ENCODE measurements around the gene CDH13.

Gene CDH13

GRCh38 chr16:82999711-83000110 is 372.9 kb downstream of the CDH13 start:
- no peaks in the 10 kb centered on the region for H3K4me1 ChIP-seq (ENCODE audit: control insufficient read depth in 1 of 2, insufficient read depth in 2 of 2, low read length in 2 of 2)
- no peak overlapping the region for H2AK5ac ChIP-seq (ENCODE audit: low read length)
- no peaks in the 10 kb centered on the region for H3K9me3 ChIP-seq (ENCODE audit: insufficient read depth, low read depth, low read length)
- H2BK120ac ChIP-seq (ENCODE audit: insufficient read depth, low read length, poor library complexity): no peak overlapping the region
- H2AFZ ChIP-seq (ENCODE audit: insufficient read depth, low read length, poor library complexity): no peak overlapping the region
- H2BK5ac ChIP-seq (ENCODE audit: low read depth, low read length, poor library complexity): no peak overlapping the region
- no CpG with 5 or more reads among the region's 6 CpGs for WGBS (ENCODE audit: extremely low coverage, insufficient coverage, insufficient read length)
- no peak overlapping the region for H4K12ac ChIP-seq (ENCODE audit: low read depth, low read length)
- H3K27ac ChIP-seq (ENCODE audit: low read depth, low read length): no peak overlapping the region
- no peak for DNase-seq
- H3K36me3 ChIP-seq (ENCODE audit: control insufficient read depth in 1 of 2, insufficient read depth in 2 of 2, low read length in 2 of 2): no peaks in the 10 kb centered on the region
- H2BK12ac ChIP-seq (ENCODE audit: low read length): no peak overlapping the region
- no peak overlapping the region for H3K14ac ChIP-seq (ENCODE audit: low read length)
- no peak overlapping the region for H3K23ac ChIP-seq (ENCODE audit: low read length)
- no peaks in the 10 kb centered on the region for H3K79me1 ChIP-seq (ENCODE audit: low read length)
- H4K91ac ChIP-seq (ENCODE audit: low read depth, low read length): no peak overlapping the region
- no peak overlapping the region for H3K4ac ChIP-seq (ENCODE audit: low read depth, low read length)
- no peak overlapping the region for H4K8ac ChIP-seq (ENCODE audit: low read depth, low read length)
- no peak overlapping the region for H3K9ac ChIP-seq (ENCODE audit: low read length)
- H3K4me3 ChIP-seq (ENCODE audit: low read depth, low read length): no peak overlapping the region
- H3K4me2 ChIP-seq (ENCODE audit: low read length): no peak overlapping the region
- H3K27me3 ChIP-seq (ENCODE audit: insufficient read depth, low read length): no peaks in the 10 kb centered on the region
- no peak overlapping the region for H3K18ac ChIP-seq (ENCODE audit: low read length)
- H3K79me2 ChIP-seq (ENCODE audit: control insufficient read depth, insufficient read depth, low read length, poor library complexity): no peaks in the 10 kb centered on the region

GRCh38 chr16:83002351-83003334 is 375.9 kb downstream of the CDH13 start:
- H3K4me2 ChIP-seq (ENCODE audit: low read length): no peak overlapping the region
- WGBS (ENCODE audit: extremely low coverage, insufficient coverage, insufficient read length): no CpG with 5 or more reads among the region's 8 CpGs
- H2AK5ac ChIP-seq (ENCODE audit: low read length): no peak overlapping the region
- no peaks in the 10 kb centered on the region for H3K27me3 ChIP-seq (ENCODE audit: insufficient read depth, low read length)
- no peak overlapping the region for H4K8ac ChIP-seq (ENCODE audit: low read depth, low read length)
- no peak overlapping the region for H2BK5ac ChIP-seq (ENCODE audit: low read depth, low read length, poor library complexity)
- H4K91ac ChIP-seq (ENCODE audit: low read depth, low read length): no peak overlapping the region
- no peak overlapping the region for H3K4ac ChIP-seq (ENCODE audit: low read depth, low read length)
- H3K18ac ChIP-seq (ENCODE audit: low read length): no peak overlapping the region
- H3K14ac ChIP-seq (ENCODE audit: low read length): no peak overlapping the region
- no peak overlapping the region for H4K12ac ChIP-seq (ENCODE audit: low read depth, low read length)
- no peak overlapping the region for H3K27ac ChIP-seq (ENCODE audit: low read depth, low read length)
- no peaks in the 10 kb centered on the region for H3K79me1 ChIP-seq (ENCODE audit: low read length)
- H3K79me2 ChIP-seq (ENCODE audit: control insufficient read depth, insufficient read depth, low read length, poor library complexity): no peaks in the 10 kb centered on the region
- H3K9ac ChIP-seq (ENCODE audit: low read length): no peak overlapping the region
- H3K4me1 ChIP-seq (ENCODE audit: control insufficient read depth in 1 of 2, insufficient read depth in 2 of 2, low read length in 2 of 2): no peaks in the 10 kb centered on the region
- no peaks in the 10 kb centered on the region for H3K9me3 ChIP-seq (ENCODE audit: insufficient read depth, low read depth, low read length)
- H2AFZ ChIP-seq (ENCODE audit: insufficient read depth, low read length, poor library complexity): no peak overlapping the region
- no peak overlapping the region for H3K23ac ChIP-seq (ENCODE audit: low read length)
- no peak for DNase-seq
- no peak overlapping the region for H3K4me3 ChIP-seq (ENCODE audit: low read depth, low read length)
- no peaks in the 10 kb centered on the region for H3K36me3 ChIP-seq (ENCODE audit: control insufficient read depth in 1 of 2, insufficient read depth in 2 of 2, low read length in 2 of 2)
- no peak overlapping the region for H2BK120ac ChIP-seq (ENCODE audit: insufficient read depth, low read length, poor library complexity)
- no peak overlapping the region for H2BK12ac ChIP-seq (ENCODE audit: low read length)

- no peak overlapping the region for H4K91ac ChIP-seq (ENCODE audit: low read depth, low read length)
Observed at GRCh38 chr16:83004868-83005652, 378.3 kb downstream of the CDH13 start.

GRCh38 chr16:83005653-83006160 is 378.9 kb downstream of the CDH13 start:
- Histone ChIP-seq H2BK5ac (ENCODE audit: low read depth, low read length, poor library complexity) (no peak overlapping the region), H3K23ac (ENCODE audit: low read length) (no peak overlapping the region), H3K79me2 (ENCODE audit: control insufficient read depth, insufficient read depth, low read length, poor library complexity) (no peaks in the 10 kb centered on the region), H3K9ac (ENCODE audit: low read length) (no peak overlapping the region), H2BK12ac (ENCODE audit: low read length) (no peak overlapping the region), H4K12ac (ENCODE audit: low read depth, low read length) (no peak overlapping the region), H4K91ac (ENCODE audit: low read depth, low read length) (no peak overlapping the region), H3K27me3 (ENCODE audit: insufficient read depth, low read length) (no peaks in the 10 kb centered on the region), H3K9me3 (ENCODE audit: insufficient read depth, low read depth, low read length) (no peaks in the 10 kb centered on the region), H3K4me3 (ENCODE audit: low read depth, low read length) (no peak overlapping the region), H2AK5ac (ENCODE audit: low read length) (no peak overlapping the region), H2AFZ (ENCODE audit: insufficient read depth, low read length, poor library complexity) (no peak overlapping the region), H3K36me3 (ENCODE audit: control insufficient read depth in 1 of 2, insufficient read depth in 2 of 2, low read length in 2 of 2) (no peaks in the 10 kb centered on the region), H2BK120ac (ENCODE audit: insufficient read depth, low read length, poor library complexity) (no peak overlapping the region), H4K8ac (ENCODE audit: low read depth, low read length) (no peak overlapping the region), H3K14ac (ENCODE audit: low read length) (no peak overlapping the region), H3K4me1 (ENCODE audit: control insufficient read depth in 1 of 2, insufficient read depth in 2 of 2, low read length in 2 of 2) (no peaks in the 10 kb centered on the region), H3K4ac (ENCODE audit: low read depth, low read length) (no peak overlapping the region), H3K27ac (ENCODE audit: low read depth, low read length) (no peak overlapping the region), H3K79me1 (ENCODE audit: low read length) (no peaks in the 10 kb centered on the region), H3K18ac (ENCODE audit: low read length) (no peak overlapping the region), H3K4me2 (ENCODE audit: low read length) (no peak overlapping the region)
- WGBS (ENCODE audit: extremely low coverage, insufficient coverage, insufficient read length): no CpG with 5 or more reads among the region's 1 CpG
- no peak for DNase-seq

More at GRCh38 chr16:83004868-83005652, 378.3 kb downstream of the CDH13 start:
- H4K8ac ChIP-seq (ENCODE audit: low read depth, low read length): no peak overlapping the region
- H2BK5ac ChIP-seq (ENCODE audit: low read depth, low read length, poor library complexity): no peak overlapping the region
- no peak overlapping the region for H3K4me2 ChIP-seq (ENCODE audit: low read length)
- no peak overlapping the region for H2BK120ac ChIP-seq (ENCODE audit: insufficient read depth, low read length, poor library complexity)
- no peaks in the 10 kb centered on the region for H3K79me1 ChIP-seq (ENCODE audit: low read length)
- H3K9me3 ChIP-seq (ENCODE audit: insufficient read depth, low read depth, low read length): no peaks in the 10 kb centered on the region
- no peak overlapping the region for H3K14ac ChIP-seq (ENCODE audit: low read length)
- H3K18ac ChIP-seq (ENCODE audit: low read length): no peak overlapping the region
- H3K27ac ChIP-seq (ENCODE audit: low read depth, low read length): no peak overlapping the region
- H4K12ac ChIP-seq (ENCODE audit: low read depth, low read length): no peak overlapping the region
- H2BK12ac ChIP-seq (ENCODE audit: low read length): no peak overlapping the region
- H2AK5ac ChIP-seq (ENCODE audit: low read length): no peak overlapping the region
- no peaks in the 10 kb centered on the region for H3K36me3 ChIP-seq (ENCODE audit: control insufficient read depth in 1 of 2, insufficient read depth in 2 of 2, low read length in 2 of 2)
- H3K4ac ChIP-seq (ENCODE audit: low read depth, low read length): no peak overlapping the region
- WGBS (ENCODE audit: extremely low coverage, insufficient coverage, insufficient read length): no CpG with 5 or more reads among the region's 4 CpGs
- H2AFZ ChIP-seq (ENCODE audit: insufficient read depth, low read length, poor library complexity): no peak overlapping the region
- H3K4me1 ChIP-seq (ENCODE audit: control insufficient read depth in 1 of 2, insufficient read depth in 2 of 2, low read length in 2 of 2): no peaks in the 10 kb centered on the region
- H3K23ac ChIP-seq (ENCODE audit: low read length): no peak overlapping the region
- H3K27me3 ChIP-seq (ENCODE audit: insufficient read depth, low read length): no peaks in the 10 kb centered on the region
- no peak for DNase-seq
- H3K9ac ChIP-seq (ENCODE audit: low read length): no peak overlapping the region
- no peaks in the 10 kb centered on the region for H3K79me2 ChIP-seq (ENCODE audit: control insufficient read depth, insufficient read depth, low read length, poor library complexity)
- no peak overlapping the region for H3K4me3 ChIP-seq (ENCODE audit: low read depth, low read length)

Data from trophoblast cell (in vitro differentiated cells and primary cell).